GM21423 (cell line): ENCODE data around the gene ATOH1.

ENCODE experiments used
- ATAC-seq: cut with Tn5 transposase; IDR thresholded peaks from one replicate; pipeline ENCODE4 v1.9.1; 2021; ENCODE audit warnings: mild to moderate bottlenecking, moderate library complexity; ENCODE audit not compliant: unreplicated experiment

The ATOH1 gene

GRCh38 chr4:93828332-93828994, at the start of gene ATOH1:
Gene ATOH1 (plus strand): TSS chr4:93828753. CDS start chr4:93828927, 174 bp downstream.
- no peak for ATAC-seq

DNA sequence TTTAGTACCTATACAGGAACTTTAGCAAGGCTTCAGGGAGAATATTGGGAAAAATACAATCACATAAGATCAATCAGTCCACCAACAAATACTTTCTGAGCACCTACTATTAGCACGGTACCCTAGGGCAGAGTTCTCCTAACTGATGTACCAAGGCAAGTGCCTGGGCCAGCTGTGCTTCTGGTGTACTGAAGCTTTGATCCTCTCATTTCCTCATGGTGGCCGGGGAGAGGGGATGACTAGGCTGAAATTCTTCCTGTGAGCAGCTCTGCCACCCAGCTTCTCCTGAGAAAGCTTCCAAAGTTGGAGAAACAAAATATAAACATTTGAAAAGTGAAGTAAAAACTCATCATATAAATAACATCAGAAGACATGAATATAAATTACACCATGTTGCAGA, 49.3 kb upstream of the ATOH1 start:
- ATAC-seq = no peak

DNA sequence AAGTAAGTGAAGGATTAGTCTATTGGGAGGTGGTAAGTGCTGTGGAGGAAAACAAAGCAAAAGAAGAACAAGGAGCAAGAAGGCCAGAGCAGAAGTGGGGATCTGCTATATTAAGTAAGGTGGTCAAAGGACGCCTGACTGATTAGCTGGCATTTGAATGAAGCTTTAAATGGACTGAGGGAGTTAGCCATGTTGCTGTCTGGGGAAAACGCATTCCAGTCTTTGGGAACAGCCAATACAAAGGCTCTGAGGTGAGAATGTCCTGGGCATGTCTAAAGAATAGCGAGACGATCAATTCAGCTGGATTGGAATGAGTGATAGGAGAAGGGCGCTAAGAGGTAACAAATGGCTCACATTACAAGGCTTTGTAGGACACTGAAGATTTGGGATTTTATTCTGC, 48.5 kb upstream of the ATOH1 start:
- ATAC-seq = no peak

- no peak for ATAC-seq
These were observed 47.4 kb upstream of the ATOH1 start for GRCh38 chr4:93781198-93781597.

DNA sequence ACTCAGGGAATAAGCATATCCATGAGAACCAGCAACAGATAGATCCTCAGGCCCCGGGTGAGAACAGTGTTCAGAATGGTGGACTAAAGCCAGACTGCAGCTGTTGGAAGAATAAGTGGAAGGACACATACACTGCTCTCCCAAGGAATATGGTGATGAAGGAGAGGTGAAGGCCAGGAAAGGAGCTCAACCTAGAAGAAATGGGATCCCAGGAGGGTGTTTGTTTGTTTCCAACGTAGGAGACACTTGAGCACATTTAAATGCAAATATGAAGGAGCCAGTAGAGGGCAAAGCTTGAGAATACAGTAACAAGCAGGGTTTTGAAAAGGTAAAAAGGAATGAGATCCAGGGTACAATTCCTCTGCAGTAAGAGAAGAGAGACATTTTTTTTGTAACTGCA, 42.4 kb upstream of the ATOH1 start:
- ATAC-seq = no peak

DNA sequence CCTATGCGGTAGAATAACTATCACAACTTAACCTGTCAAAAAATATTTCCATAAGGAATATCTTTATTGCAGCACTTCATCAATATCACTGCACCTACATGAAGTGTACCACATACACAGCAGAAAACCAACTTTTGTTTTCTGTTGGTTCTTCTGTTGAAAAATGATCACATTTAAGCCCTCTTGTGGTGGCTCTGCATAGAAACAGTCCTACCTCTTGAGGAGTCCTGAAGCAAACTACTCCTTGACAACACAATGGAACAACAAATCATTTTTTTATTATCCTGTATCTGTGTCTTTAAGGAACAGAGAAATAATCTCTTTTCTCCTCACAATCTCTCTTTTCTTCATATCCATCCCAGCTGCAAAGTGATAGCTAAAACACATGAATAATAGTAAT, 39.8 kb upstream of the ATOH1 start:
- no peak for ATAC-seq

DNA sequence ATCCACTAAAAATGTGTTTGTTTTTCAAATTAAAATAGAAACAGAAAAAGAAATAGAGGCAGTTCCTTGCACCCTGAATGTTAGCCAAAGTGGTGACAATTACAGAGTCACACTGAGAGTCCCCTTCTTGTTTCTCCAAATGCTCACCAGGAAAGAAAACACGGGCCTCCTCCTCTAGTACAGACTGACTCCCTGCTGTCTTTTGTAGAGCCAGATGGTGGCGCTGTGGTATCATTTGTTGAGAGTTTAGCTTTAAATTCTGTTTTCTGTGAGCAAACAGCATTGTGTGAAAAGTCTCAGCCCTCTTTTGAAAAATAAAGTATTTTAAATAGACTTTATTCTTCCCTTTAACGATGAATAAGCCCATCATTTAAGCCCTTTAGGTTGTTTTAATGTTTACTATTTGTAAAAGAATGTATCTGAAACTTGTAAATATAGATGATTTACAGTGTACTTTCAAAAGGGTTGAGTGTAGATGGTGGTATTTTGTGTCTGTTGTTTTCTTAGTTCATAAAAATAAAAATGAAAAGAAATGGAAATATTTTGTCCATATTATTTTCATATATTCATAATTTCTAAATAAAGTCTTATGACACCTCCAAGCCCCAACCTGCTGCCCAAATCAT, 36.9 kb upstream of the ATOH1 start:
- peak; percentile 84 for ATAC-seq

DNA sequence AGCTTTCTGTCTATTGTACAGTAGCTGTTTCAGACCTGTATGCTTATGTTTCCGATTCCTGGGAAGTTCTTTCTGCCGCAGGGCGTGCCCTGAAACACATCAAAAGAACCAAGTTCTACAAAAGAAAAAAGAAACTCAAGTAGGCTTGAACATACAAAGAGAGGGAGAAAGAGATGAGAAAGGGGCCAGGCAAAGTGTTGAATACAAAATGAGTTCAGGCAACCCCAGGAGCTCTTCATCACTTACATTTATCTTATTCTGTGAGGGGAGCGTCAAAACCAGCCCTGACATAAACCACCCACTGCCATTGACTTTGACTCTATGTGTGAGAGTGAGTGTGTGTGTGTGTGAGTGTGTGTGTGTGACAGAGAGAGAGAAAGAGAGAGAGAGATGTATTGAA, 26.5 kb upstream of the ATOH1 start:
- ATAC-seq = no peak

DNA sequence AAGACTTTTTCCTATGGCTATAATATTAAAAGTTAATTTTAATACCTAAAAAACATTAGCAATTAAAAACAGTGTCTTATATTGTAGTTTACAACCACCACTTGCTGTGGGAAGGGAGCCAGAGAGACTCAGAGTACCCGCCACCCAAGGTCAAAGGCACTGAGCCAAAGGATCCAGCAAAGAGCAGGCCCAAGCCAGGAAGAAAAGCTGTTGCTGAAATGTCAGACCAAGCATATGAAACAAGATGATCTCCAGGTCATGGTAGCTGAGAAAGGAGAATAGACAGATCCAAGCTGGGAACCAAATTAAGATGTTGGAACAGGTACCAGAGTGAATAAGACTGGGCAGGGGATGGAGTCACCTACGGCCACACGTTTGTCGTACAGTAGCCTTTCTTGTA, 18.8 kb upstream of the ATOH1 start:
- ATAC-seq = no peak

GRCh38 chr4:93810340-93810992, 18.1 kb upstream of the ATOH1 start:
- ATAC-seq = no peak

- ATAC-seq = no peak
These were observed 15.5 kb upstream of the ATOH1 start for GRCh38 chr4:93813092-93813491.

DNA sequence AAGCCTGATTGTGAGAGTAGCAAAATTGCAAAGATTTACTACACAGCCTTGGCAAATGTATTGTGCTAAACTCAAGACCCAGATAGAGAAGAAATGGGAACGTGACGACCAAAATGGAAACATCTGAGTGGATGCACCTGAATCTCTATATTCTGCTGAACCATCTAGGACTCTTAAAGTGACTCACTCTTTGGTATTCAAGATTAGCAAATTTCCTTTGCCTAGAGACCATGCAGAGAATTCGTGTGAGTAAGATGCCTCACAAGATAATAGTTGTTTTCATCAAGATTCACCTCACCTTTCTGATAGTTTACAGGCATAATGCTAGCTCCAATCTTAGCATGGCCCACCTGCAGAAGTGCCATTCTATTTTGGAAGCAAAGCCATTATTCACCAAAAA, 14.4 kb upstream of the ATOH1 start:
- no peak for ATAC-seq

- no peak for ATAC-seq
These were observed 13.8 kb upstream of the ATOH1 start for GRCh38 chr4:93814722-93815121.

DNA sequence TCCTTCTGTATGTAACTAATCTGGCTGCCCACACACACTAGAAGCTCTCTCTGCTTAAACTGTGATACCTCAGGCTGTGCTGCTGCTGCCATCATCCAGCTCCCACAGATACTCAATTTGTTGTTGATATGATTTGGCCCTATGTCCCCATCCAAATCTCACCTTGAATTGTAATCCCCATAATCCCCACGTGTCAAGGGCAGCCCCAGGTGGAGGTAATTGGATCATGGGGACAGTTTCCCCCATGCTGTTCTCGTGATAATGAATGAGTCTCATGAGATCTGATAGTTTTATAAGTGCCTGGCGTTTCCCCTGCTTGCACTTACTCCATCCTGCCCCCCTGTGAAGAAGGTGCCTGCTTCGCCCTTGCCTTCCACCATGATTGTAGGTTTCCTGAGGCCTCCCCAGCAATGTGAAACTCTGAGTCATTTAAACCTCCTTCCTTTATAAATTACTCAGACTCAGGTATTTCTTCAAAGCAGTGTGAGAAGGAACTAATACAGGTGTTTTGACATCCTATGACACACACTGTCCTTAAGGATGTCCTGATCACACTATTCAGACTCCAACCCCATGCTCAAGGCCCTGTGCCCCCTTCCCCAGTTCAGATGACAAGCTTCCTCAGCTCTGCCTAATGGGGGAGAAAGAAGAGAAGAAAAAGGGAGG, 2.9 kb upstream of the ATOH1 start:
- no peak for ATAC-seq

DNA sequence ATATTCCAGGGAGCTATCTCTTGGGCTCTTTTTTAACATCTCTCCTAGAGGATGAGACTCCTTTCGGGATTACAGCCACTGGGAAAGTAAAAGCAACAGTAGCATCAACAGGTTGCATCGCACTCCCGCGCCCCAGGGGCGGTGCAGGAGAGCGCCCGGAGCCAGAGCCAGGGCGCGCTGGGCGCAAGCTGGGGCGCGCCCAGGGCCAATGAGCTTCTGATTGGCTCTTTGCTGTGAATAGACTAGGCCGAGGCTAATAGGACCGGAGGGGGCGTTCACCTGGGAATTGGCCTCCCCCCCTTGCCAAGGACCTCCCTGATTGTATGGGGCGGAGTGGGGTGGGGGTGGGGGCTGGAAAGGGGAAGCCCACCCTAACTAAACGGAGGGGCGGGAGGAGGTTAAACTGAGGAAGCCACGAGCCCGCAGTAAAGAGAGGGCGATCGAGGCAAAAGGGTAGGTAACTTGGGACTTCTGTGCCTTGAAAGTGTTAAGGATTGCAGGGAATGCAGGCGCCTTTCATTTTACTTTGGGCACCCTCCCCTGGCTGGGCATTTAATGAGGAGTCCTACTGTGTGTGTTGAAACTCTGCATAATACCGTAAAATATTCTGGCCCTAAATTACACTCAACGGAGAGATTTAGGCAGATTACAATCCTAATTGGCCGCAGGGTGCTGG, 1.1 kb upstream of the ATOH1 start:
- ATAC-seq = no peak

- ATAC-seq = no peak
These were observed 654 bp downstream of the ATOH1 start for GRCh38 chr4:93828995-93829819.

- no peak for ATAC-seq
These were observed 1.5 kb downstream of the ATOH1 start for GRCh38 chr4:93829820-93830687.

- ATAC-seq = no peak
These were observed 3.4 kb downstream of the ATOH1 start for GRCh38 chr4:93831716-93832496.
